Measurements from ENCODE around the gene CTSW.
A peak's percentile ranks its signal among the peaks of the same experiment; 100 is the strongest.

CTSW gene

GRCh38 chr11:65868076-65868667, 11.5 kb upstream of the CTSW start:
- DNase-seq = peak; percentile 26

DNA sequence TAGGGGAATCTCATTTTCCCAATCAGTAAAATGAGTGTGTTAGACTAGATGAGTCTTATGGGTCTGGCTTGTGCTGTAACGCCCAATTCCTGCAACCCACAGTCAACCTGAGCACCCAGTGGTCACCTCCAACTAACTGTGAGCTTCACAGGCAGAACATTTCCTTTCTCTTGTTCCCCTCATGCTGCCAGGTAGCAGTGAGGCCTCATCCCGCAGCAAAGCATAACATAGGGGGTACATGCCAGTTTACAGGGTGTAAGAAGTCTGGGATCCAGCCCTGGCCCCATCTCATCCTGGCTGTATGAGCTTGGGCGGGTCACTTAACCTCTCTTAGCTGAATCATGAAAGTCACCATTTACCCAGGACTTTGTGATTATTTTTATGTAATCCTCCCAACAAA, 10.7 kb upstream of the CTSW start:
- no peak for DNase-seq

DNA sequence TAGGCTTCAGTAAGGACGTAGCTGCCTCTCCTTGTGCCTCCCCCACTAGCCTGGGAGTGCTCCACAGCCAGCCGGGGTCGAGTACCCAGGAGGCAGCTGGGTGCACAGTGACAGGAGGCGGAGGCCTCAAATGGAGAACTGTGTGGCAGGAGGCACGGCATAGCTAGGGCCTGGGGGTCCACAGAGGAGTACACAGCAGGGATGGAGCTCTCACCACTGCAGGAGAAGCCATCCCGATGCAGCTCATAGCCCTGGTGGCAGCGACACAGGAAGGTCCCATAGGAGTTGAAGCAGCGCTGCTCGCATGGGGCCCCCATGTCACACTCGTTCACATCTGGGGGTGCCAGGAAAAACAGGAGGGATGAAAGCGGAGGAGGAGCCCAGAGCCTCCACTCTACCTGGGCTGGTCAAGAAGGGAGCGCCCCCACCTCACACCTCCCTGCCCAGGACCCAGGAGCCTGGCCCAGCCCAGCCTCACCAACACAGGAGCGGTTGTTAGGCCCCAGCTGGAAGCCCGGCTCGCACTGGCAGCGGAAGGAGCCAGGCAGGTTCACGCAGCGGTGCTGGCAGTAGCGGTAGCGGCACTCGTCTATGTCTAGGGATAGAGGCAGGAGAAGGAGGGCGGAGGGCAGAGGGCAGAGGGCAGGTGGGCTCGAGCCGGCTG, 9.9 kb upstream of the CTSW start:
- no peak for DNase-seq

- no peak for DNase-seq
These were observed 9.4 kb upstream of the CTSW start for GRCh38 chr11:65870307-65870658.

- DNase-seq = no peak
These were observed 8.6 kb upstream of the CTSW start for GRCh38 chr11:65870706-65871681.

GRCh38 chr11:65871811-65872548, 7.7 kb upstream of the CTSW start:
- DNase-seq = no peak

DNA sequence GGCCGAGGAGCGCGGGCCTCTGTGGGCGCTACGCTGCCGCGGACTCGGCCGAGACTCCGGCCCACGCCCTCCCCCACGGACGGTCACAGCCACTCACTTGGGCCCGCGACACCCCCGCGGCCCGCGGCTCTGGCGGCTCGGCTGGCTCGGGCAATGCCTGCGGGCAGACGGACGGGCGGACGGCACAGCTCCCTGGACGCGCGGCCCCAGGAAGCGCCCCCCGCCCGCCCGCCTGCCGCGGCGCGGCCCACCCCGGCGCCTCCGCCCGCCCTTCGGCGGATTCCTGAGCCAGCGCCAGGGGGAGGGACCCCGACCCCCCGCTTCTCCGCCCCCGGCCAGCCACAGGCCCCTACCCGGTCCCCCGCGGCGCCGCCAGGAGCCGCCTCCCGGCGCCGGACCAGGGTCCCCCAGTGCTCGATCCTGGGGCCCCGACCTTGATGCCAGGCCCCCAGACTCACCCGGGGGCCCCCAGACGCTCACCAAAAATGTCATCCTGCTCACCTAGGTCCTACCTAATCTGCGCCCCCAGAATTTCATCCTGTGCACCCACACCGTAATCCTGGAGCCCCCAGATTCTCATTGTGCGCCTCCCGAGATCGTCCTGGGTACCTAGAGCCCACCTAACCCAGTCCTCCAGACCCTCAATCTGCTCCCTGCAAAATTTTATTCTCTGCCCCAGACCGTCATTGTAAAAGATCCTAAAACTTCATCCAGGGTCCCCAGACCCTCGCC, 6.9 kb upstream of the CTSW start, which contains the start of gene EFEMP2:
EFEMP2 (minus strand) TSS at position 215 of the 732 bp plus-strand sequence. CDS start 446 bp downstream, outside the sequence.
- DNase-seq = no peak

DNA sequence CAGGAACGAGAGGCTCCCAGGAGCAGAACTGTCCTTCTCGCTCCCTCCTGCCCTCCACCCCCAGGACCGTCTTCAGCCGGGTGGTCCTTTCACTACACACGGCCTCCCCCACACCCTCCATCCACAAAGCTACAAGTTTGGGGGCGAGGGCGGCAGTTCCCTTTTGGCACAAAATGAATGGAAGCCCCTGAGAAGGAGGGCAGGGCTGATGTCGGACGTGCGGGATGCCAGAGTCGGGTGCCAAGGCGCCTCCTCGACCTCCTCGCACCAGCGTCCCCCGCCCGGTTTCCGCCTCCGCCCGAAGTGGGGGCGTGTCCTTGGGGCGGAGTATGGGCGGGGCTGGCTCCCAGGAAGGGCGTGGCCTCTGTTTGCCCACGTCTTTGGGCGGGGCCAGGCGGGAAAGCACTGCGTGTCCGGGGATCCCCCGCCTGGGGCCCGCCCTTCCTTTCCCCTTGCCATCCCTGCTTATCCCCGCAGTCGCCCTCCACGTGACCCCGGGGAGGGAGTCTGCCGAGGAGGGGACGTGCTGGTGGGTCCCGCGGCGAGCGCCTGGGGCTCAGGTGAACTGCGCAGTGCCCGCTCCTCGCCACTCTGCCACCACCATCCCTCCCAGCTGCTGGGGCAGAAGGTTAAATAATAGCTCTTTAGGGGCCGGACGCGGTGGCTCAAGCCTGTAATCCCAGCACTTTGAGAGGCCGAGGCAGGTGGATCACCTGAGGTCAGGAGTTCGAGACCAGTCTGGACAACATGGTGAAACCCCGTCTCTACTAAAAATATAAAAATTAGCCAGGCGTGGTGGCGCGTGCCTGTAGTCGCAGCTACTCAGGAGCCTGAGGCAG, 6.1 kb upstream of the CTSW start:
- DNase-seq = peak; percentile 97

DNA sequence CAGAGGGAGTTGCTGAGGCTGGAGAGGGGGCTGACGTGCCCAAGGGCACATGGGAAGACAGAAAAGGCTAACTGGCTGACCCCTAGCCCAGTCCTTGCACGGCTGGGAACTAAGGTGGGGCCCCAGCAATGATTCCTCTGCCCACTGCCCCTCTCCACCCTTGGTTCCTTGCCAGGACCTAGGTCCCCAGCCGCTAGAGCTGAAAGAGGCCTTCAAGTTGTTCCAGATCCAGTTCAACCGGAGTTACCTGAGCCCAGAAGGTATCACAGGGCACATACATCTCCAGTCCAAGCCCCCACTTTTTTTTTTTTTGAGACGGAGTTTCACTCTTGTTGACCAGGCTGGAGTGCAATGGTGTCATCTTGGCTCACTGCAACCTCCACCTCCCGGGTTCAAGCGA, 390 bp downstream of the CTSW start:
- DNase-seq = no peak

DNA sequence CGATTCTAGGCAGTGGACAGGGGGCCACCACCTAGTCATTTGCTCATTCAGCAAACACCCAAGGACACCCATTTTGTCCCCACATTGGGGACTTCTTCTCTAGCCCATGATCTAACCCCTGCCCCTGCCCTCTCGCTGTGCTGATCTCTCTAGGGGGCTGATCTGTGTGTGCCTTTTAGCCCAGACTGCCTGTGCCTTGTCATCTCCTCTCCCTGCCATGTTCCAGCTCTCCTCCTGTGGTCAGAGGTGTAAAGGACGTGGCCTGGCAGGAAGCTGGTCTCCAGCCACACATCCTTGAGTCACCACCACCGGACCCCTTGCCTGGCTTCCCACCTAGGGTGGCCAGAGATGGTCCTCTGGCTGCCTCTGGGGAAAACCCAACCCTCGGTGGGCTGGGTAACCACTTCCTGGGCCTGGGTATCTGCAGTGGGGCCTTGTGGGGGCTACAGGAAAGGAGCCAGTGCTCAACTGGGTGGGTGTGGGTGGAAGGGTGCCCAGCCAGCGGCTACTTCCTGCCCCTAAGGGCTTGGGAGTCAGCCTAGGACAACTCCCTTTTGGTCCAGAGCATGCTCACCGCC, 1.3 kb downstream of the CTSW start:
- no peak for DNase-seq

DNA sequence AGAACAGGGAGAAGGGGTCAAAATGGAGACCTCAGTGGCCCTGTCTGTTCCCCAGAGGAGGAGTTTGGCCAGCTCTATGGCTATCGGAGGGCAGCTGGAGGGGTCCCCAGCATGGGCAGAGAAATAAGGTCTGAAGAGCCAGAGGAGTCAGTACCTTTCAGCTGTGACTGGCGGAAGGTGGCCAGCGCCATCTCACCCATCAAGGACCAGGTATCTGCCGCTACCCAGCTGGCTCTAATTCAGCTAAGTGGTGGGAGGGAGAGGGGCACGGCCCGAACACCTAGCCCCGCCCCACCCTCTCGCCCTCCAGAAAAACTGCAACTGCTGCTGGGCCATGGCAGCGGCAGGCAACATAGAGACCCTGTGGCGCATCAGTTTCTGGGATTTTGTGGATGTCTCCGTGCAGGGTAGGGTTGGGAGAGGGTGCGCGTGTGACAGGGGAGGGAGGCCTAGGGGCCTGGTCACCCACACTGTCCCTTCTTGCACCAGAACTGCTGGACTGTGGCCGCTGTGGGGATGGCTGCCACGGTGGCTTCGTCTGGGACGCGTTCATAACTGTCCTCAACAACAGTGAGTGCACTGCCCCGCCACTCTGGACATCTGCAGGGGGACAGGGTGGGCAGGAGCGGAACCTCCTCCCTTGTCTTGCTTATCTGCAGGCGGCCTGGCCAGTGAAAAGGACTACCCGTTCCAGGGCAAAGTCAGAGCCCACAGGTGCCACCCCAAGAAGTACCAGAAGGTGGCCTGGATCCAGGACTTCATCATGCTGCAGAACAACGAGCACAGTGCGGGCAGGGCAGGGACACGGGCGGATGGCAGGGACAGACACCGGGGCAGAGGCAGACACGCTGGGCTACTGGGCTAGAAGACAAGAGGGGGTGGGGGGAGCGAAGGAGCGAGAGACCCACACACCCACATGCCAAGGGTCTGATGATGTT, 2.8 kb downstream of the CTSW start:
- no peak for DNase-seq

GRCh38 chr11:65883058-65883761, 3.6 kb downstream of the CTSW start:
- no peak for DNase-seq

DNA sequence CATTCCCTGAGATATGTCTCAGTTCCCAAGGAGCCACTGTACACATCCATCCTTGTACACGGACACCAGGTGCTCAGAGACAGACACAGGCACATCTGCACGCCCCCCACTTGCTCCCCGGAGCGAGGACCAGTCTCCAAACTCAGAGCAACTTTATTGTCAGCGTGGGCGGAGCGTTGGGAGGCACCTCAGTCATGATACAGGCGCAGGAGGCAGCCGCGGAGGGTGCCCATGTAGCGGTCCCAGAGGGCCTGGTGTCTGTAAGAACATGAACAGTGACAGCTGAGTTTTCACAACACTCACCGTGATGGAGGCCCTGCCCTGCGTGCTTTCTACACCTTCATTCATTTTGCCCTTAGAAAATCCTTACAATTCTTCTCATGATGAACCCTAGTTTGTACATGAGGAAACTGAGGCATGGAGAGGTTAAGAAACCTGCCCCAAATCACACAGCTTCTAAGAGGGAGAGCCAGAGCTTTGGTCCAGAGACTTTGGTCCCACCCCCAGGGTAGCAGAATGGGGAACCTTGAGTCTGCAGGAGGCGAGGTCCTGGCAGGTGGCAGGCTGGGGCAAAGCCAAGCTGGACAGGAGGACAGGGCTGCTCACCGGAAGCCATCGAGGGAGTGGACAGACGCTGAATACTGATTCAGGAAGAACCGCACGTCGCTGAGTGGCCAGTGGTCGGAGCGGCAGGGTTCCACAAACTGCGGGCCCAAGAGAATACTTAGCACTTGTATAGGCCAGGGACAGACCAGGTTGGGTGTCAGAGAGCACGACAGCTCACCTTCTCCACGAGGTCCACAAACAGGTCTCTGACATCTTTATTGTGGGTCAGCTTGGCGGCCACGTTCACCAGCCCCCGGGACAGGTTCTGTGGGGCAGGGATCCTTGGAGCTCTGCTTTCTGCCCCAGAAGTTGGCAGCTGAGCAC, 4.4 kb downstream of the CTSW start:
- DNase-seq = no peak

GRCh38 chr11:65884716-65885092, 5.1 kb downstream of the CTSW start:
- peak; percentile 80 for DNase-seq

DNA sequence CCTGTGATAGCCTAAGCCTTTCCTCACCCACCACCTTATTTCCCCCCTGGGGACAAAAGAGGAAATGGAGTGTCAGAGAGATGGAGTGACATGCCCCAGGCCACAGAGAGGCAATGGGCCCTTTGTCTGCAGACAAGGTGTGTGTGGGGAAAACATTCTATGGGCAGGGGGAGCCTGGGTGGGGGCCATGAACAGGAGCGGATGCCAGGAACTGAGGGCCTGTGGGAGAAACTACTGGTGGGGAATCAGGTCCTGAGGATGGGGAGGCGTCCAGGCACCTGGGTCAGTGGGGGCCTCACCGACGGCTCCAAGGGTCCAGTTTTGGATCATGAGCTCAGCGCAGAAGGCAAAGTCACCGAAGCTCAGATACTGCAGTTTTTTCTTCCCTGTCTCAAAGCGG, 5.6 kb downstream of the CTSW start:
- no peak for DNase-seq

GRCh38 chr11:65885808-65886536, 6.3 kb downstream of the CTSW start:
- no peak for DNase-seq

All from activated CD4-positive, alpha-beta T cell treated with anti-CD3 and anti-CD28 coated beads, Interleukin-2, amount 50 U/mL, for 1 hour (primary cell).